Ascending aorta (tissue), 2 donors: Measurements from ENCODE around the gene PCSK6. TPM values are rescaled to one million over a fixed set of nuclear protein-coding genes. Genes with fewer than 3 reads are reported as not detected.

Source experiments
- DNase-seq, 2 donors: peaks; one replicate each; pipeline ENCODE4 v3.0.0-alpha.2; 2019; ENCODE audit warnings: low spot score in 2 of 2
- H3K27ac ChIP-seq, 2 donors: fragments of 200-600 bp; sonication (generic); one replicate each; pipeline ENCODE4 v1.5.1; 2016 to 2017; ENCODE audit warnings: mild to moderate bottlenecking in 1 of 2
- H3K27me3 ChIP-seq: fragments of 200-600 bp; sonication (generic); one replicate; pipeline ENCODE4 v1.5.1; 2017
- H3K36me3 ChIP-seq, 2 donors: fragments of 200-600 bp; sonication (generic); one replicate each; pipeline ENCODE4 v1.5.1; 2016
- H3K4me1 ChIP-seq, 2 donors: fragments of 200-600 bp; sonication (generic); one replicate each; pipeline ENCODE4 v1.5.1; 2016 to 2017; ENCODE audit warnings: mild to moderate bottlenecking in 1 of 2
- H3K4me3 ChIP-seq, 2 donors: fragments of 200-600 bp; sonication (generic); one replicate each; pipeline ENCODE4 v1.5.1; 2016 to 2017; ENCODE audit warnings: mild to moderate bottlenecking in 1 of 2
- H3K9me3 ChIP-seq, 2 donors: fragments of 200-600 bp; sonication (generic); one replicate each; pipeline ENCODE4 v1.5.1; 2016
- intact Hi-C: fragments of 100-400 bp; cut with DNase I; formaldehyde crosslinking; loops from one replicate; pipeline ENCODE4 v1.15.1; 2023
- total RNA-seq: library from RNA; depleted of rRNA; stranded (reverse); fragments of >200 nt; gene quantifications from one replicate; pipeline ENCODE4 v1.1.0, GENCODE V29; 2016
- TF ChIP-seq, protein P1 (sequence below), 3 experiments: fragments of 200-600 bp in 2 of 3; fragments of 450-650 bp in 1 of 3; sonication (generic) in 2 of 3; IDR thresholded peaks; one replicate each; pipeline ENCODE4 v1.5.1; 2016 to 2019; ENCODE audit warnings: antibody characterized with exemption in 3 of 3, mild to moderate bottlenecking in 1 of 3, moderate library complexity in 1 of 3

PCSK6 gene
- total RNA-seq, 1 donor from 2014 or later = 3.9 TPM

GRCh38 chr15:101476756-101477155, 12.8 kb downstream of the PCSK6 start:
- Histone ChIP-seq H3K27me3 (no peaks in the 10 kb centered on the region), H3K4me1 (no peaks in the 10 kb centered on the region), H3K27ac (no peak overlapping the region), H3K36me3 (no peaks in the 10 kb centered on the region), H3K4me3 (no peak overlapping the region), H3K9me3 (no peaks in the 10 kb centered on the region)
- intact Hi-C loops = no loop called here
- no peak for DNase-seq
- TF ChIP-seq, protein P1, sequence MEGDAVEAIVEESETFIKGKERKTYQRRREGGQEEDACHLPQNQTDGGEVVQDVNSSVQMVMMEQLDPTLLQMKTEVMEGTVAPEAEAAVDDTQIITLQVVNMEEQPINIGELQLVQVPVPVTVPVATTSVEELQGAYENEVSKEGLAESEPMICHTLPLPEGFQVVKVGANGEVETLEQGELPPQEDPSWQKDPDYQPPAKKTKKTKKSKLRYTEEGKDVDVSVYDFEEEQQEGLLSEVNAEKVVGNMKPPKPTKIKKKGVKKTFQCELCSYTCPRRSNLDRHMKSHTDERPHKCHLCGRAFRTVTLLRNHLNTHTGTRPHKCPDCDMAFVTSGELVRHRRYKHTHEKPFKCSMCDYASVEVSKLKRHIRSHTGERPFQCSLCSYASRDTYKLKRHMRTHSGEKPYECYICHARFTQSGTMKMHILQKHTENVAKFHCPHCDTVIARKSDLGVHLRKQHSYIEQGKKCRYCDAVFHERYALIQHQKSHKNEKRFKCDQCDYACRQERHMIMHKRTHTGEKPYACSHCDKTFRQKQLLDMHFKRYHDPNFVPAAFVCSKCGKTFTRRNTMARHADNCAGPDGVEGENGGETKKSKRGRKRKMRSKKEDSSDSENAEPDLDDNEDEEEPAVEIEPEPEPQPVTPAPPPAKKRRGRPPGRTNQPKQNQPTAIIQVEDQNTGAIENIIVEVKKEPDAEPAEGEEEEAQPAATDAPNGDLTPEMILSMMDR (IDR thresholded peaks at IDR 0.05) = no peak

GRCh38 chr15:101474983-101475382, 14.5 kb downstream of the PCSK6 start:
- TF ChIP-seq, protein P1 (IDR thresholded peaks at IDR 0.05) = no peak
- no peaks in the 10 kb centered on the region for H3K27me3 ChIP-seq
- no peak overlapping the region for H3K27ac ChIP-seq
- no peaks in the 10 kb centered on the region for H3K9me3 ChIP-seq
- H3K4me1 ChIP-seq = no peaks in the 10 kb centered on the region
- no peaks in the 10 kb centered on the region for H3K36me3 ChIP-seq
- intact Hi-C loops = no loop called here
- no peak overlapping the region for H3K4me3 ChIP-seq
- no peak for DNase-seq

DNA sequence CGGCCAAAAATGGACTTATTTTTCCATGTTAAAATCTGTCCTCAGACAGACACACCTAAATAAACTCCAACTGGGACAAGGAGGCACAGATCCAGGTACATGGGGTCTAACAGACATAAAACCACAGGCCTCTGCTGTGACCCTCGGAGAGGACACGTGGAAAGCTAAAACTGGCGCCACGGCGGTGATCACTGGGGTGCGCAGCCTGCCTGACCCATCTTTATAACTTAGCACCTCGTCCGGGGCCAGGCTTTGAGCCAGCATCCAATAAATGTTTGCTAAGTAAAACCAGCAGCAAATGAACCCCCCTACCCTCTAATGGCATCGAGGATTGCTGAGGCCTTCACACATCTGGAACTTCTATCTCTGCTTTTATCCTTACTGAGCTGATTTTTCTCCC, 15.3 kb downstream of the PCSK6 start:
- TF ChIP-seq, protein P1 (IDR thresholded peaks at IDR 0.05) = no peak
- DNase-seq = no peak
- Histone ChIP-seq H3K4me1 (no peaks in the 10 kb centered on the region), H3K36me3 (no peaks in the 10 kb centered on the region), H3K9me3 (no peaks in the 10 kb centered on the region), H3K27ac (no peak overlapping the region), H3K27me3 (no peaks in the 10 kb centered on the region), H3K4me3 (no peak overlapping the region)
- intact Hi-C loops = no loop called here

- TF ChIP-seq, protein P1 (IDR thresholded peaks at IDR 0.05) = no peak
- H3K36me3 ChIP-seq = no peaks in the 10 kb centered on the region
- no peak overlapping the region for H3K27ac ChIP-seq
- intact Hi-C loops = no loop called here
- H3K9me3 ChIP-seq = no peaks in the 10 kb centered on the region
- H3K4me3 ChIP-seq = no peak overlapping the region
- DNase-seq = peak in 1 of 2 donors; percentile 28
- no peaks in the 10 kb centered on the region for H3K4me1 ChIP-seq
- H3K27me3 ChIP-seq = no peaks in the 10 kb centered on the region
These were observed 17.5 kb downstream of the PCSK6 start for GRCh38 chr15:101472033-101472432.

DNA sequence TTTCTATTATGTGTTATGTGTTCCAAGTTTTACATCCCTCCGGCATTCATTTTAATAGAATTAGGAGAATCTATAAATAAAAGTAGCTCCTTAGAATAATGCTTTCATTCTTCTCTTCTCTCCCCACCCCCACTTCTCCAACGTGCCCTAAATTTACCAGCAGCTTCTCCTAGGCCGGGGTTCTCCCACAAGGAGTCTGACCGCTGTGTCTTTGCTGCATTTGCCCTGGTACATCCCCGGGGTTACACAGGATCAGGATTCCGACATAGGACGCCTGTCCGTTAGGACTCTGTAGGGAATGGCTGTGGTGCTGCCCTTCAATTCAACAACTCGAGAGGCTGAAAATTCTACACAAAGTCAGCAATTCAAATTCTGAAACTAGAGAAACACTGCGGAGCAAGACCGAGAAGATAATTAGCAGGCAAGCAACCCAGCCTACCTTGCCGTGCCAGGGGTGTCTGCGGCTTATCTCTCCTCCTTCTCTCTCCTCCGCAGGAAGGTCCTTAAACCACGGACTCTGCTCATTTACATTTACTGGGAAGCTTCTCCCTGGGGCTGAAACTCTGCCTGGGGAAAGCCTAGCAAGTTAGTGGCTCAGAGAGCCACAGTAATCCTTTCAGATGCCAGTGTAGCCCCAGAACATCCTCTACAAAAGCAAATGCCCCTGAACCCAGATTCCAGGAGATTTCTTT, 18.8 kb downstream of the PCSK6 start:
- Histone ChIP-seq H3K9me3 (no peaks in the 10 kb centered on the region), H3K4me3 (no peak overlapping the region), H3K36me3 (no peaks in the 10 kb centered on the region), H3K27ac (no peak overlapping the region), H3K27me3 (no peaks in the 10 kb centered on the region), H3K4me1 (no peaks in the 10 kb centered on the region)
- peak in 1 of 2 donors; percentile 21 for DNase-seq
- TF ChIP-seq, protein P1 (IDR thresholded peaks at IDR 0.05) = no peak
- intact Hi-C loops = no loop called here
